A549 (cell line): ENCODE measurements around the gene CALU.

ENCODE experiments used
- MAX ChIP-seq: IDR thresholded peaks from 2 replicates; pipeline ENCODE4 v1.6.1; 2012
- POLR2A ChIP-seq: IDR thresholded peaks from 2 replicates; pipeline ENCODE4 v1.6.1; 2012; ENCODE audit warnings: mild to moderate bottlenecking, low read length
- RCOR1 ChIP-seq: fragments of 150-350 bp; IDR thresholded peaks from 2 replicates; pipeline ENCODE4 v1.6.1; 2014; ENCODE audit warnings: antibody characterized with exemption, low read length, low read depth

- TF ChIP-seq POLR2A, result no peak
- TF ChIP-seq RCOR1, result no peak
- TF ChIP-seq MAX, result no peak
Observed at GRCh38 chr7:128807191-128807590, 68.0 kb downstream of the CALU start.
